ENCODE results near the gene CLEC16A.

The CLEC16A gene

GRCh38 chr16:11168386-11169051 lies 224.2 kb downstream of the CLEC16A start:
- H3K4me3 ChIP-seq (ENCODE audit: low read depth, low read length): no peak overlapping the region
- no peaks in the 10 kb centered on the region for H3K27me3 ChIP-seq (ENCODE audit: control insufficient read depth, insufficient read depth, low read length)
- H3K4me1 ChIP-seq (ENCODE audit: control insufficient read depth, insufficient read depth, low read length): no peaks in the 10 kb centered on the region; the same call in 1 of the 2 replicates
- no peak overlapping the region for H3K9ac ChIP-seq (ENCODE audit: low read length)
- H3K36me3 ChIP-seq (ENCODE audit: control insufficient read depth, insufficient read depth, low read length): peaks cover 5% of the 10 kb centered on the region; the same call in 1 of the 2 replicates
- H3K27ac ChIP-seq (ENCODE audit: low read depth, low read length): no peak overlapping the region
- H3K9me3 ChIP-seq (ENCODE audit: control insufficient read depth, insufficient read depth, low read depth, low read length): no peaks in the 10 kb centered on the region

- no peaks in the 10 kb centered on the region for H3K27me3 ChIP-seq (ENCODE audit: control insufficient read depth, insufficient read depth, low read length)
- no peaks in the 10 kb centered on the region for H3K9me3 ChIP-seq (ENCODE audit: control insufficient read depth, insufficient read depth, low read depth, low read length)
- H3K4me3 ChIP-seq (ENCODE audit: low read depth, low read length): no peak overlapping the region
- H3K4me1 ChIP-seq (ENCODE audit: control insufficient read depth, insufficient read depth, low read length): no peaks in the 10 kb centered on the region
- no peak overlapping the region for H3K9ac ChIP-seq (ENCODE audit: low read length)
- H3K27ac ChIP-seq (ENCODE audit: low read depth, low read length): no peak overlapping the region
- H3K36me3 ChIP-seq (ENCODE audit: control insufficient read depth, insufficient read depth, low read length): peaks cover 5% of the 10 kb centered on the region; the same call in 1 of the 2 replicates
Measured at GRCh38 chr16:11169641-11170040, 225.3 kb downstream of the CLEC16A start.

GRCh38 chr16:11170201-11170600 lies 225.8 kb downstream of the CLEC16A start:
- Histone ChIP-seq H3K4me3 (ENCODE audit: low read depth, low read length) (no peak overlapping the region), H3K27ac (ENCODE audit: low read depth, low read length) (no peak overlapping the region), H3K9ac (ENCODE audit: low read length) (no peak overlapping the region), H3K36me3 (ENCODE audit: control insufficient read depth, insufficient read depth, low read length) (peaks cover 5% of the 10 kb centered on the region; the same call in 1 of the 2 replicates), H3K27me3 (ENCODE audit: control insufficient read depth, insufficient read depth, low read length) (no peaks in the 10 kb centered on the region), H3K4me1 (ENCODE audit: control insufficient read depth, insufficient read depth, low read length) (no peaks in the 10 kb centered on the region), H3K9me3 (ENCODE audit: control insufficient read depth, insufficient read depth, low read depth, low read length) (no peaks in the 10 kb centered on the region)

- H3K9me3 ChIP-seq (ENCODE audit: control insufficient read depth, insufficient read depth, low read depth, low read length): no peaks in the 10 kb centered on the region
Measured at GRCh38 chr16:11170696-11171447, 226.5 kb downstream of the CLEC16A start.

GRCh38 chr16:11171448-11171709 lies 227.0 kb downstream of the CLEC16A start:
- Histone ChIP-seq H3K9me3 (ENCODE audit: control insufficient read depth, insufficient read depth, low read depth, low read length) (no peaks in the 10 kb centered on the region), H3K9ac (ENCODE audit: low read length) (no peak overlapping the region), H3K27ac (ENCODE audit: low read depth, low read length) (no peak overlapping the region), H3K27me3 (ENCODE audit: control insufficient read depth, insufficient read depth, low read length) (no peaks in the 10 kb centered on the region), H3K4me3 (ENCODE audit: low read depth, low read length) (no peak overlapping the region), H3K36me3 (ENCODE audit: control insufficient read depth, insufficient read depth, low read length) (peaks cover 5% of the 10 kb centered on the region; the same call in 1 of the 2 replicates), H3K4me1 (ENCODE audit: control insufficient read depth, insufficient read depth, low read length) (no peaks in the 10 kb centered on the region)

More at GRCh38 chr16:11170696-11171447, 226.5 kb downstream of the CLEC16A start:
- H3K4me1 ChIP-seq (ENCODE audit: control insufficient read depth, insufficient read depth, low read length): no peaks in the 10 kb centered on the region
- peaks cover 5% of the 10 kb centered on the region; the same call in 1 of the 2 replicates for H3K36me3 ChIP-seq (ENCODE audit: control insufficient read depth, insufficient read depth, low read length)
- H3K4me3 ChIP-seq (ENCODE audit: low read depth, low read length): no peak overlapping the region
- H3K27me3 ChIP-seq (ENCODE audit: control insufficient read depth, insufficient read depth, low read length): no peaks in the 10 kb centered on the region
- H3K27ac ChIP-seq (ENCODE audit: low read depth, low read length): no peak overlapping the region
- H3K9ac ChIP-seq (ENCODE audit: low read length): no peak overlapping the region

GRCh38 chr16:11171757-11172299 lies 227.5 kb downstream of the CLEC16A start:
- no peaks in the 10 kb centered on the region for H3K27me3 ChIP-seq (ENCODE audit: control insufficient read depth, insufficient read depth, low read length)
- no peaks in the 10 kb centered on the region for H3K9me3 ChIP-seq (ENCODE audit: control insufficient read depth, insufficient read depth, low read depth, low read length)
- H3K36me3 ChIP-seq (ENCODE audit: control insufficient read depth, insufficient read depth, low read length): peaks cover 5% of the 10 kb centered on the region; the same call in 1 of the 2 replicates
- no peak overlapping the region for H3K27ac ChIP-seq (ENCODE audit: low read depth, low read length)
- H3K4me3 ChIP-seq (ENCODE audit: low read depth, low read length): no peak overlapping the region
- no peaks in the 10 kb centered on the region for H3K4me1 ChIP-seq (ENCODE audit: control insufficient read depth, insufficient read depth, low read length)
- H3K9ac ChIP-seq (ENCODE audit: low read length): no peak overlapping the region

GRCh38 chr16:11173426-11173825 lies 229.1 kb downstream of the CLEC16A start:
- no peak overlapping the region for H3K4me3 ChIP-seq (ENCODE audit: low read depth, low read length)
- H3K27me3 ChIP-seq (ENCODE audit: control insufficient read depth, insufficient read depth, low read length): no peaks in the 10 kb centered on the region
- H3K4me1 ChIP-seq (ENCODE audit: control insufficient read depth, insufficient read depth, low read length): no peaks in the 10 kb centered on the region
- H3K9ac ChIP-seq (ENCODE audit: low read length): no peak overlapping the region
- no peak overlapping the region for H3K27ac ChIP-seq (ENCODE audit: low read depth, low read length)
- peaks cover 5% of the 10 kb centered on the region; the same call in 1 of the 2 replicates for H3K36me3 ChIP-seq (ENCODE audit: control insufficient read depth, insufficient read depth, low read length)
- H3K9me3 ChIP-seq (ENCODE audit: control insufficient read depth, insufficient read depth, low read depth, low read length): no peaks in the 10 kb centered on the region

- H3K27me3 ChIP-seq (ENCODE audit: control insufficient read depth, insufficient read depth, low read length): no peaks in the 10 kb centered on the region
- H3K36me3 ChIP-seq (ENCODE audit: control insufficient read depth, insufficient read depth, low read length): peaks cover 5% of the 10 kb centered on the region; the same call in 1 of the 2 replicates
- no peak overlapping the region for H3K4me3 ChIP-seq (ENCODE audit: low read depth, low read length)
- no peaks in the 10 kb centered on the region for H3K9me3 ChIP-seq (ENCODE audit: control insufficient read depth, insufficient read depth, low read depth, low read length)
- no peaks in the 10 kb centered on the region for H3K4me1 ChIP-seq (ENCODE audit: control insufficient read depth, insufficient read depth, low read length)
- no peak overlapping the region for H3K9ac ChIP-seq (ENCODE audit: low read length)
- H3K27ac ChIP-seq (ENCODE audit: low read depth, low read length): no peak overlapping the region
Measured at GRCh38 chr16:11174141-11174540, 229.8 kb downstream of the CLEC16A start.

- no peak overlapping the region for H3K4me3 ChIP-seq (ENCODE audit: low read depth, low read length)
- H3K27ac ChIP-seq (ENCODE audit: low read depth, low read length): no peak overlapping the region
- H3K36me3 ChIP-seq (ENCODE audit: control insufficient read depth, insufficient read depth, low read length): peaks cover 13% of the 10 kb centered on the region
- H3K9me3 ChIP-seq (ENCODE audit: control insufficient read depth, insufficient read depth, low read depth, low read length): no peaks in the 10 kb centered on the region
- no peaks in the 10 kb centered on the region for H3K27me3 ChIP-seq (ENCODE audit: control insufficient read depth, insufficient read depth, low read length)
- H3K4me1 ChIP-seq (ENCODE audit: control insufficient read depth, insufficient read depth, low read length): no peaks in the 10 kb centered on the region
- H3K9ac ChIP-seq (ENCODE audit: low read length): no peak overlapping the region
Measured at GRCh38 chr16:11175106-11175786, 230.9 kb downstream of the CLEC16A start.

- Histone ChIP-seq H3K4me1 (ENCODE audit: control insufficient read depth, insufficient read depth, low read length) (no peaks in the 10 kb centered on the region), H3K27ac (ENCODE audit: low read depth, low read length) (no peak overlapping the region), H3K9ac (ENCODE audit: low read length) (no peak overlapping the region), H3K9me3 (ENCODE audit: control insufficient read depth, insufficient read depth, low read depth, low read length) (no peaks in the 10 kb centered on the region), H3K27me3 (ENCODE audit: control insufficient read depth, insufficient read depth, low read length) (no peaks in the 10 kb centered on the region), H3K4me3 (ENCODE audit: low read depth, low read length) (no peak overlapping the region), H3K36me3 (ENCODE audit: control insufficient read depth, insufficient read depth, low read length) (peaks cover 13% of the 10 kb centered on the region)
Measured at GRCh38 chr16:11175787-11176341, 231.5 kb downstream of the CLEC16A start.
